Skeletal muscle cell (primary cell): ENCODE results near the gene ELP1.
"Not testable (repeated sequence)": the region's sequence is repeated elsewhere in the genome, so short reads cannot be mapped to it uniquely, and the experiment has no call there.

Experiments
- DNase-seq: peaks from one replicate; pipeline ENCODE4 v3.0.0-alpha.2; 2010; ENCODE audit warnings: low read depth
- H3K4me3 ChIP-seq: 2 replicates; pipeline ENCODE4 v1.5.1; 2011; ENCODE audit warnings: low read depth, mild to moderate bottlenecking, control low read depth, low read length, moderate library complexity

ELP1 gene

GRCh38 chr9:108933231-108933717 lies 650 bp downstream of the ELP1 start:
- no peak for DNase-seq

GRCh38 chr9:108928386-108928785 lies 5.5 kb downstream of the ELP1 start:
- no peak for DNase-seq
- no peak overlapping the region for H3K4me3 ChIP-seq

More at GRCh38 chr9:108933231-108933717, 650 bp downstream of the ELP1 start:
- H3K4me3 ChIP-seq = peak overlapping the region; percentile 89

GRCh38 chr9:108924466-108924865 lies 9.5 kb downstream of the ELP1 start:
- no peak for DNase-seq
- H3K4me3 ChIP-seq = no peak overlapping the region

GRCh38 chr9:108921200-108921599 lies 12.7 kb downstream of the ELP1 start:
- no peak overlapping the region for H3K4me3 ChIP-seq
- DNase-seq = no peak

- not testable (repeated sequence) for DNase-seq, H3K4me3 ChIP-seq
Observed at GRCh38 chr9:108920401-108920800, 13.5 kb downstream of the ELP1 start.

- DNase-seq = no peak
- no peak overlapping the region for H3K4me3 ChIP-seq
Observed at GRCh38 chr9:108919517-108919916, 14.4 kb downstream of the ELP1 start.

- DNase-seq = no peak
- no peak overlapping the region for H3K4me3 ChIP-seq
Observed at GRCh38 chr9:108913391-108913790, 20.5 kb downstream of the ELP1 start.

- DNase-seq = no peak
- H3K4me3 ChIP-seq = no peak overlapping the region
Observed at GRCh38 chr9:108911820-108912219, 22.1 kb downstream of the ELP1 start.

- no peak overlapping the region for H3K4me3 ChIP-seq
- no peak for DNase-seq
Observed at GRCh38 chr9:108910914-108911313, 23.0 kb downstream of the ELP1 start.

GRCh38 chr9:108910402-108910801 lies 23.5 kb downstream of the ELP1 start:
- no peak for DNase-seq
- no peak overlapping the region for H3K4me3 ChIP-seq

- no peak overlapping the region for H3K4me3 ChIP-seq
- DNase-seq = no peak
Observed at GRCh38 chr9:108905494-108905893, 28.4 kb downstream of the ELP1 start.

GRCh38 chr9:108904161-108904560 lies 29.8 kb downstream of the ELP1 start:
- no peak for DNase-seq
- no peak overlapping the region for H3K4me3 ChIP-seq

- H3K4me3 ChIP-seq = no peak overlapping the region
- no peak for DNase-seq
Observed at GRCh38 chr9:108903420-108904103, 30.4 kb downstream of the ELP1 start.

GRCh38 chr9:108900176-108900575 lies 33.7 kb downstream of the ELP1 start:
- DNase-seq = no peak
- H3K4me3 ChIP-seq = no peak overlapping the region

GRCh38 chr9:108899023-108899695 lies 34.8 kb downstream of the ELP1 start:
- not testable (repeated sequence) for H3K4me3 ChIP-seq, DNase-seq

GRCh38 chr9:108897324-108898096 lies 36.4 kb downstream of the ELP1 start:
- H3K4me3 ChIP-seq = no peak overlapping the region
- no peak for DNase-seq

- DNase-seq = no peak
- no peak overlapping the region for H3K4me3 ChIP-seq
Observed at GRCh38 chr9:108894225-108894997, 39.5 kb downstream of the ELP1 start.

GRCh38 chr9:108889649-108890067 lies 44.3 kb downstream of the ELP1 start:
- peak; percentile 11 for DNase-seq

GRCh38 chr9:108886594-108887271 lies 47.2 kb downstream of the ELP1 start:
- DNase-seq, H3K4me3 ChIP-seq: not testable (repeated sequence)

More at GRCh38 chr9:108889649-108890067, 44.3 kb downstream of the ELP1 start:
- H3K4me3 ChIP-seq = no peak overlapping the region
